Endothelial cell of coronary artery (primary cell): ENCODE results near the gene C6orf15. TPM values are rescaled to one million over a fixed set of nuclear protein-coding genes. Genes with fewer than 3 reads are reported as not detected.

Experiments used
- total RNA-seq: library from RNA; depleted of rRNA; stranded (reverse); fragments of >200 nt; gene quantifications from 2 replicates; pipeline ENCODE4 v1.2.3, GENCODE V29; 2014

Gene C6orf15
- total RNA-seq = not detected in 2 replicates

DNA sequence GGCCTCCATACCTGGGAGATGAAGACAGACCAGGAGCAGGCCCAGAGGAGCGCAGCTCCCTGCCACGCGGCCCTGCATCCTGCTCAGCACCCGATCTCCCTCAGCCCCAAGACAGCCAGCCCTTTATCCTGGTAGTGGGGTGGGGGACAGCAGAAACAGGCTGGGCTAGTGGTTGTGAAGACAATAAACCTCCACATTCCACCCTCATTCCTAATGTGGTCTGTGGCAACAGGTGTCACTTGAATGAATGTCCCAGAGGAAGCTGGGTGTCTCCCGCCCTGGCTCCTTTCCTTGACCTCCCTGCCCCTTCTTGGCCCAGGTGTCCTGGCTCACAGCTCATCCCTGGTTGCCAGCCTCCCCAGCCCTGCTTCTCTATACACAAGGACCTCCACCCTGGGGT is at the start of gene C6orf15:
Gene C6orf15, minus strand, starts transcription at position 98 of the 400 bp plus-strand sequence. Its CDS starts 20 bp downstream, at position 78.

DNA sequence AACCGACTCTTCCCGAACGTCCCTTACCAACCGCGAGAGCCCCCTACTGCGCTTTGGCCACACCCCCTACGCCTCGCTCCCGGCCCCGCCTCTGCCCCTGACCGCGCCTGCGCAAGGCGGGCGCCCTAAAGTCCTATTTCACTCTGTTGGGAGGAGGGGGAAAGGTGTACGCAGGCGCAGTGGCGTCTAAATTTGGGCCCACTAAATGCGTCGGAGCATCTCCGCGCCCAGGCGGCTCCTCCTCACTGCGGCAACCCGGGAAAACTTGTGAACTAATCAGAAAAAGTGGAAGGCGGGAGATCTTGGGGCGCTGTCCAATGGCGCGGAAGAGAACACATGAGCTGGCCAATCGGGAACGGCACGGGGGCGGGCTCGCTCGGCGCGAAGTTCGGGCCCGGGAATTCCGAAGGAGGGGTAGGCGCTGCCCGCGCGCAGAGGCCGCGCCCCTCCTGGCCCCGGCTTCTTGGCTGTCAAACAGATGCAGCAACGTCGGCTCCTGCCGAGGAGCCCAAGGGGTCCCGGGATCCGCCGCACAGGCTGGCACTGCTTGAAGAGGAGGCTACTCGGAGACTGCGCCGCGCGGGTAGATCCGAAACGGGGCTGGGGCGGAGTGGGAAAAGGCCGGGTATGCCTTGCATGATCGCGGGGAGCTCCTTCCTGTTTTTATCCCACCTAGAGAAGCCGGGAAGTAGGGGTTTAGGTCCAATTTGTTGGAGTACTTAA is 45.9 kb upstream of the C6orf15 start, which contains the start of gene TCF19:
Gene TCF19, plus strand, starts transcription at position 450 of the 723 bp plus-strand sequence. CDS start 881 bp downstream, outside the sequence.

DNA sequence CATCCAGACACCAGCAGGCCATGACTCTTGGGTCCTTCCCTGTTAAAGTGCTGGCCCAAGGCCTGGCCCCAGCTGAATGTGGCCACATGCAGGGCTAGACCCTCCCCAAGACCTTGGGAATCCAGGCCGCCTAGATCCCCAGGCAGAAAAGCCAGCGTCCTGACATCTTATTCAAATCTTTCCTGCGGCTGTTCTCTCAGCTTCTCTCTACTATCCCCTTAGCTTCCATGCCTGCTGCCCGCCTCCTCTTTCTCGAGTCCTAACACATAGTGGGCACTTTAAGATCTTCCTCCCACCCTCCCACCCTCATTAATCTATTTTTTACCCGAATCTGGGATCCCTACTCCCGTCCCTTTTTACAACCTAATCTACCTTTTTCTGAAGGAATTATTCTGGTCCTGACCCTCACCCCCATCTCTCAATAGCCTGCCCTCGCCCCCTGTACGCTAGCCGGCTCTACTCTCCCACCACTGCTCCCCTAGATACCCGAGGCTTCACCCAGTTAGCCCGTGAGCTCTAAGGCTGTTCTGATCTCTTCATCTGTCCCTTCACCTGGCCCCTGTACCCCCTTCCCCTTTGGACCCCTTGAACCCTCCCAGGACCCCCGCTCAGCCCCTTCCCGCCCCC is 45.3 kb upstream of the C6orf15 start, which contains the start of gene CCHCR1:
Gene CCHCR1, minus strand, starts transcription at position 290 of the 627 bp plus-strand sequence. Its CDS starts 202 bp downstream, at position 88.

DNA sequence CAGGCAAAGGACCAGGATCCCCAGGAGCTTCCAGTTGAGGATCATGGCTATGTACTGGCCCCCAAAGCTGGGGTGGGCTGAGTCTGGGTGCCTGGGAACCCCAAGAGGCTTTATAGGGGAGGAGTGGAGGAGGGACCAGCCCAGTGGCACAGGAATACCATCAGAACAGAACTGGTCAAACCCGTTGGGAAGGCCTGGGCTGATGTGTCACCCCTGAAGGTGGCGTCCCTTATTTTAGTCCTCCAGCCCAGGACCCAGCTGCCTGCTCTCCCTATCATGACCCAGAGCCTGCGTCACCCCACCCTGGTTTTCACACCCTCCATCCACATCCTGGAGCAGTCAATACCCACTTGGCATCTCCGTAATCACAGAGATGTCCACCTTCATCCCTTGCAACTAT is 26.6 kb upstream of the C6orf15 start, which contains the start of gene PSORS1C2:
Gene PSORS1C2, minus strand, starts transcription at position 85 of the 400 bp plus-strand sequence. Its CDS starts 40 bp downstream, at position 45.

GRCh38 chr6:31120151-31120915 is 8.0 kb upstream of the C6orf15 start, which contains the start of gene CDSN:
Gene CDSN (minus strand): TSS chr6:31120446. CDS start chr6:31120419, 27 bp downstream.

DNA sequence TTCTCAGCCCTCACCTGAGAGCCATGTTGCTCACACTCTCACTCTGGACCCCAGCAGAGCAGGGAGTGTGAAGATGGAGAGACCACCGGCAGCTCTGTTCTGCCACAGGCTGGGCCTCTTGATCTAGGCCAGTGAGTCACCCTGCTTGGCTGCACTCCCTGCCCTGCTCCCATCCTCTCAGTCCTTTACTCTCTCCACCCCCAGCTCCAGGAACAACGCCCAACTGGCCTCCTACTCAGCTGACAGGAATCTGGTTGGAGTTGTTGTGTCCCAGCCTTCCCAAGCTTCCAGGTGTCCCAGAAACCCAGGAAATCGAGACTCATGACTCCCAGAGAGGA is 2.1 kb upstream of the C6orf15 start, which contains the start of gene PSORS1C1:
Gene PSORS1C1, plus strand, starts transcription at position 260 of the 338 bp plus-strand sequence. CDS start 14,833 bp downstream, outside the sequence.

Other genes starting within 250 kb of the C6orf15 start
- gene DDR1, start 228.1 kb downstream of the C6orf15 start, total RNA-seq = 5.6 and 12.7 TPM in 2 replicates
- gene GTF2H4, start 204.4 kb downstream of the C6orf15 start, total RNA-seq = 12.6 and 17.6 TPM in 2 replicates
- gene VARS2, start 198.3 kb downstream of the C6orf15 start, total RNA-seq = 15.1 and 17.4 TPM in 2 replicates
- not detected in 2 replicates for gene SFTA2, start 180.4 kb downstream of the C6orf15 start, total RNA-seq
- gene MUCL3, start 171.6 kb downstream of the C6orf15 start, total RNA-seq = not detected in 2 replicates
- gene MUC21, start 128.9 kb downstream of the C6orf15 start, total RNA-seq = not detected in 2 replicates
- not detected in 2 replicates for gene MUC22, start 102.1 kb downstream of the C6orf15 start, total RNA-seq
- gene PSORS1C1, start 2.2 kb upstream of the C6orf15 start, total RNA-seq = 4.8 and 11.9 TPM in 2 replicates
- under 0.01 TPM in 1 of 2 replicates, not detected in the other for gene CDSN, start 7.9 kb upstream of the C6orf15 start, total RNA-seq
- gene PSORS1C2, start 26.5 kb upstream of the C6orf15 start, total RNA-seq = not detected in 2 replicates
- 14.2 and 18.2 TPM in 2 replicates for gene CCHCR1, start 45.2 kb upstream of the C6orf15 start, total RNA-seq
- 9.7 and 17.5 TPM in 2 replicates for gene TCF19, start 46.0 kb upstream of the C6orf15 start, total RNA-seq
- not detected in 2 replicates for gene POU5F1, start 58.1 kb upstream of the C6orf15 start, total RNA-seq
- 215 and 419 TPM in 2 replicates for gene HLA-C, start 159.5 kb upstream of the C6orf15 start, total RNA-seq
- 212 and 305 TPM in 2 replicates for gene HLA-B, start 244.6 kb upstream of the C6orf15 start, total RNA-seq